CD4-positive, alpha-beta T cell (primary cell): ENCODE measurements around the gene PNPLA1. TPM values are rescaled to one million over a fixed set of nuclear protein-coding genes. Genes with fewer than 3 reads are reported as not detected.

ENCODE experiments used
- ATAC-seq: fragments of 200-7000 bp; cut with Tn5 transposase; one replicate; pipeline ENCODE4 v1.10.0; 2022; ENCODE audit warnings: mild to moderate bottlenecking; ENCODE audit not compliant: poor library complexity
- CTCF ChIA-PET: fragments of 350-600 bp; sonication (Branson Sonifier 250); formaldehyde crosslinking; loops from one replicate; lab custom pipeline; 2021; ENCODE audit warnings: antibody characterized with exemption, inconsistent platforms; lab: Charles Lee
- POLR2A ChIA-PET: fragments of 350-600 bp; sonication (Branson Sonifier 250); formaldehyde crosslinking; loops from one replicate; lab custom pipeline; 2021; ENCODE audit warnings: antibody characterized with exemption, inconsistent platforms; lab: Charles Lee
- DNase-seq, 14 experiments: peaks; one replicate each; pipeline ENCODE4 v3.0.0-alpha.2; 2013 to 2020; ENCODE audit warnings: mixed read lengths in 2 of 14
- H3K27ac ChIP-seq, 2 donors: one replicate each; pipeline versions ENCODE4 v1.5.1 to v1.7.0; 2013; ENCODE audit warnings: low read length in 2 of 2, low read depth in 1 of 2, mild to moderate bottlenecking in 1 of 2
- H3K27me3 ChIP-seq, 2 experiments: 1 replicate in 1 of 2; 2 replicates in 1 of 2; pipeline versions ENCODE4 v1.6.1 to v1.7.0; 2013; ENCODE audit warnings: low read length in 2 of 2, control low read depth in 1 of 2, mild to moderate bottlenecking in 1 of 2, moderate library complexity in 1 of 2; ENCODE audit not compliant: insufficient read depth in 2 of 2, control insufficient read depth in 1 of 2
- H3K36me3 ChIP-seq: one replicate; pipeline ENCODE4 v1.6.1; 2013; ENCODE audit warnings: low read length, control low read depth; ENCODE audit not compliant: insufficient read depth
- H3K4me1 ChIP-seq: one replicate; pipeline ENCODE4 v1.6.1; 2013; ENCODE audit warnings: low read length, control low read depth; ENCODE audit not compliant: insufficient read depth
- H3K4me3 ChIP-seq: one replicate; pipeline ENCODE4 v1.5.1; 2013; ENCODE audit warnings: mild to moderate bottlenecking, low read length, moderate library complexity
- H3K9me3 ChIP-seq, 2 experiments: 1 replicate in 1 of 2; 2 replicates in 1 of 2; pipeline versions ENCODE4 v1.6.1 to v1.7.0; 2013; ENCODE audit warnings: low read length in 2 of 2, mild to moderate bottlenecking in 2 of 2, control low read depth in 1 of 2, moderate library complexity in 1 of 2; ENCODE audit not compliant: control insufficient read depth in 1 of 2, insufficient read depth in 1 of 2
- H3K27ac Mint-ChIP-seq: one replicate; pipeline ENCODE4 v1.8.0; 2020; ENCODE audit warnings: mixed read lengths
- H3K27me3 Mint-ChIP-seq: one replicate; pipeline ENCODE4 v1.8.0; 2021; ENCODE audit warnings: mixed read lengths
- H3K36me3 Mint-ChIP-seq: one replicate; pipeline ENCODE4 v1.8.0; 2021; ENCODE audit warnings: low read depth, mixed read lengths
- H3K4me1 Mint-ChIP-seq: one replicate; pipeline ENCODE4 v1.8.0; 2021; ENCODE audit warnings: low read depth, mixed read lengths
- H3K4me3 Mint-ChIP-seq: one replicate; pipeline ENCODE4 v1.8.0; 2020; ENCODE audit warnings: mild to moderate bottlenecking, mixed read lengths
- H3K9me3 Mint-ChIP-seq: one replicate; pipeline ENCODE4 v1.8.0; 2020; ENCODE audit warnings: mixed read lengths
- CTCF ChIP-seq: fragments of 200-600 bp; IDR thresholded peaks from one replicate; pipeline ENCODE4 v1.8.0; 2022; ENCODE audit warnings: antibody characterized with exemption, mild to moderate bottlenecking
- intact Hi-C, 2 experiments: fragments of 100-400 bp; cut with DNase I in 1 of 2; cut with micrococcal nuclease in 1 of 2; formaldehyde crosslinking; loops; one replicate each; pipeline versions ENCODE4 v1.15.1 to v1.9.0; 2023 to 2025; cut with DNase I, micrococcal nuclease
- total RNA-seq, 174 experiments: library from RNA in 2 of 174; stranded (reverse) in 2 of 174; gene quantifications; one replicate each; pipeline ENCODE4 v1.2.3 and lab custom pipeline; 2021 to 2026

The PNPLA1 gene
- total RNA-seq, 2 experiments from 2014 or later, result 0.17 TPM; not detected in 1

- no peak overlapping the region for H3K27ac ChIP-seq
- Mint-ChIP-seq H3K27me3 (no peaks in the 10 kb centered on the region), H3K4me3 (no peak overlapping the region), H3K27ac (no peak overlapping the region), H3K4me1 (no peaks in the 10 kb centered on the region), H3K9me3 (no peaks in the 10 kb centered on the region), H3K36me3 (no peaks in the 10 kb centered on the region)
- intact Hi-C loops, result loop anchor here in 1 of 2 experiments (10.0 kb wide), 1 partner anchor 256 kb away; no protein-coding TSS in a partner anchor
- H3K4me1 ChIP-seq, result no peaks in the 10 kb centered on the region
- ATAC-seq (no peak), DNase-seq (no peak)
- ChIA-PET POLR2A (no interaction called here), CTCF (interaction anchor here (0.8 to 2.5 kb wide), 3 partner anchors 10 to 48 kb away, joined by 3 to 10 read pairs (median 4); no protein-coding TSS in a partner anchor)
- no peak for TF ChIP-seq CTCF
- H3K36me3 ChIP-seq, result no peaks in the 10 kb centered on the region
- H3K27me3 ChIP-seq, result no peaks in the 10 kb centered on the region
- no peak overlapping the region for H3K4me3 ChIP-seq
- H3K9me3 ChIP-seq, result no peaks in the 10 kb centered on the region
Observed at GRCh38 chr6:36350681-36351571, 81.1 kb downstream of the PNPLA1 start.

- Histone ChIP-seq H3K9me3 (no peaks in the 10 kb centered on the region), H3K4me1 (no peaks in the 10 kb centered on the region), H3K27ac (no peak overlapping the region), H3K4me3 (no peak overlapping the region), H3K27me3 (no peaks in the 10 kb centered on the region), H3K36me3 (no peaks in the 10 kb centered on the region)
- CTCF ChIA-PET, result interaction anchor here (0.6 to 1.0 kb wide), 2 partner anchors 50 to 1073 kb away, joined by 3 to 4 read pairs; no protein-coding TSS in a partner anchor
- Mint-ChIP-seq H3K27me3 (no peaks in the 10 kb centered on the region), H3K36me3 (no peaks in the 10 kb centered on the region), H3K4me3 (no peak overlapping the region), H3K27ac (no peak overlapping the region), H3K4me1 (no peaks in the 10 kb centered on the region), H3K9me3 (no peaks in the 10 kb centered on the region)
- ATAC-seq (no peak), DNase-seq (no peak)
- POLR2A ChIA-PET, result no interaction called here
- intact Hi-C loops, result loop anchor here in 1 of 2 experiments (10.0 kb wide), 1 partner anchor 258 kb away; no protein-coding TSS in a partner anchor
- TF ChIP-seq CTCF, result no peak
Observed at GRCh38 chr6:36352477-36353157, 82.8 kb downstream of the PNPLA1 start.

- no peak overlapping the region for H3K4me3 ChIP-seq
- intact Hi-C loops, result loop anchor here in 1 of 2 experiments (10.0 kb wide), 1 partner anchor 259 kb away; no protein-coding TSS in a partner anchor
- no peaks in the 10 kb centered on the region for H3K36me3 ChIP-seq
- Mint-ChIP-seq H3K36me3 (no peaks in the 10 kb centered on the region), H3K27me3 (no peaks in the 10 kb centered on the region), H3K27ac (no peak overlapping the region), H3K9me3 (no peaks in the 10 kb centered on the region), H3K4me3 (no peak overlapping the region), H3K4me1 (no peaks in the 10 kb centered on the region)
- no peak for TF ChIP-seq CTCF
- no peak overlapping the region for H3K27ac ChIP-seq
- no peak for DNase-seq
- no peak for ATAC-seq
- ChIA-PET CTCF (interaction anchor here (0.6 to 1.1 kb wide), 3 partner anchors 13 to 1074 kb away, joined by 3 to 4 read pairs (median 3); no protein-coding TSS in a partner anchor), POLR2A (no interaction called here)
- H3K27me3 ChIP-seq, result no peaks in the 10 kb centered on the region
- H3K9me3 ChIP-seq, result no peaks in the 10 kb centered on the region
- no peaks in the 10 kb centered on the region for H3K4me1 ChIP-seq
Observed at GRCh38 chr6:36353411-36353915, 83.6 kb downstream of the PNPLA1 start.
